Mesodermal cell (in vitro differentiated cells): ENCODE measurements around the gene ITPR2.

Source experiments
- H3K27ac ChIP-seq: 2 replicates; pipeline ENCODE4 v1.7.0; 2013; ENCODE audit warnings: mild to moderate bottlenecking, low read depth, low read length, moderate library complexity; ENCODE audit not compliant: severe bottlenecking
- H3K36me3 ChIP-seq: 2 replicates; pipeline ENCODE4 v1.7.1; 2013; ENCODE audit warnings: mild to moderate bottlenecking, low read length, moderate library complexity; ENCODE audit not compliant: control insufficient read depth, insufficient read depth
- H3K4me1 ChIP-seq: one replicate; pipeline ENCODE4 v1.7.1; 2013; ENCODE audit warnings: mild to moderate bottlenecking, low read length; ENCODE audit not compliant: insufficient read depth, control insufficient read depth, poor library complexity, severe bottlenecking
- H3K4me3 ChIP-seq: 2 replicates; pipeline ENCODE4 v1.7.0; 2013; ENCODE audit warnings: low read length, control low read depth, mild to moderate bottlenecking; ENCODE audit not compliant: insufficient read depth, poor library complexity, severe bottlenecking; ENCODE audit errors: extremely low read depth
- H3K9me3 ChIP-seq: 2 replicates; pipeline ENCODE4 v1.7.1; 2013; ENCODE audit warnings: mild to moderate bottlenecking, low read length, moderate library complexity; ENCODE audit not compliant: control insufficient read depth
- WGBS, 2 experiments: methylation state at CpG; one replicate each; pipeline ENCODE4 v1.1.5; 2013; ENCODE audit warnings: missing lambda C conversion rate in 2 of 2; ENCODE audit not compliant: insufficient coverage in 2 of 2; 5-methylcytosine and 5-hydroxymethylcytosine counted together

ITPR2 gene

GRCh38 chr12:26567126-26567525 is 265.9 kb downstream of the ITPR2 start:
- Histone ChIP-seq H3K9me3 (no peaks in the 10 kb centered on the region), H3K4me3 (no peak overlapping the region), H3K36me3 (no peaks in the 10 kb centered on the region), H3K4me1 (no peaks in the 10 kb centered on the region), H3K27ac (no peak overlapping the region)
- WGBS, 2 experiments = 80% methylated on average over 1 of the region's 2 CpGs; no CpG with 5 or more reads in 1 of the 2 experiments

- Histone ChIP-seq H3K27ac (no peak overlapping the region), H3K4me1 (no peaks in the 10 kb centered on the region), H3K9me3 (no peaks in the 10 kb centered on the region), H3K36me3 (no peaks in the 10 kb centered on the region), H3K4me3 (no peak overlapping the region)
- 80 to 100% methylated on average over 1 of the region's 2 CpGs for WGBS, 2 experiments
These were observed 266.3 kb downstream of the ITPR2 start for GRCh38 chr12:26566675-26567074.

- no peaks in the 10 kb centered on the region for H3K9me3 ChIP-seq
- H3K36me3 ChIP-seq = no peaks in the 10 kb centered on the region
- H3K4me3 ChIP-seq = no peak overlapping the region
- H3K4me1 ChIP-seq = no peaks in the 10 kb centered on the region
- H3K27ac ChIP-seq = no peak overlapping the region
These were observed 266.8 kb downstream of the ITPR2 start for GRCh38 chr12:26566186-26566585.

GRCh38 chr12:26564391-26564790 is 268.6 kb downstream of the ITPR2 start:
- 94 to 96% methylated on average over 2 to 3 of the region's 5 CpGs for WGBS, 2 experiments
- no peaks in the 10 kb centered on the region for H3K9me3 ChIP-seq
- H3K27ac ChIP-seq = no peak overlapping the region
- no peak overlapping the region for H3K4me3 ChIP-seq
- no peaks in the 10 kb centered on the region for H3K36me3 ChIP-seq
- no peaks in the 10 kb centered on the region for H3K4me1 ChIP-seq

- H3K4me3 ChIP-seq = no peak overlapping the region
- H3K9me3 ChIP-seq = no peaks in the 10 kb centered on the region
- no peak overlapping the region for H3K27ac ChIP-seq
- no peaks in the 10 kb centered on the region for H3K36me3 ChIP-seq
- 80 to 89% methylated on average over 1 to 2 of the region's 4 CpGs for WGBS, 2 experiments
- H3K4me1 ChIP-seq = no peaks in the 10 kb centered on the region
These were observed 269.4 kb downstream of the ITPR2 start for GRCh38 chr12:26563552-26563951.

GRCh38 chr12:26557326-26557725 is 275.7 kb downstream of the ITPR2 start:
- no peaks in the 10 kb centered on the region for H3K9me3 ChIP-seq
- no peak overlapping the region for H3K4me3 ChIP-seq
- no peaks in the 10 kb centered on the region for H3K36me3 ChIP-seq
- H3K4me1 ChIP-seq = no peaks in the 10 kb centered on the region
- 96% methylated on average over 3 to 4 of the region's 4 CpGs for WGBS, 2 experiments
- no peak overlapping the region for H3K27ac ChIP-seq

- 89 to 100% methylated on average over 2 to 4 of the region's 4 CpGs for WGBS, 2 experiments
- H3K4me3 ChIP-seq = no peak overlapping the region
These were observed 276.1 kb downstream of the ITPR2 start for GRCh38 chr12:26556916-26557315.

GRCh38 chr12:26555139-26555538 is 277.9 kb downstream of the ITPR2 start:
- no peak overlapping the region for H3K27ac ChIP-seq
- H3K4me3 ChIP-seq = no peak overlapping the region
- no peaks in the 10 kb centered on the region for H3K4me1 ChIP-seq

More at GRCh38 chr12:26556916-26557315, 276.1 kb downstream of the ITPR2 start:
- H3K4me1 ChIP-seq = no peaks in the 10 kb centered on the region
- H3K36me3 ChIP-seq = no peaks in the 10 kb centered on the region
- no peaks in the 10 kb centered on the region for H3K9me3 ChIP-seq
- no peak overlapping the region for H3K27ac ChIP-seq

GRCh38 chr12:26554332-26554731 is 278.7 kb downstream of the ITPR2 start:
- Histone ChIP-seq H3K4me3 (no peak overlapping the region), H3K27ac (no peak overlapping the region), H3K9me3 (no peaks in the 10 kb centered on the region), H3K4me1 (no peaks in the 10 kb centered on the region), H3K36me3 (no peaks in the 10 kb centered on the region)
- no CpG with 5 or more reads among the region's 4 CpGs for WGBS, 2 experiments

More at GRCh38 chr12:26555139-26555538, 277.9 kb downstream of the ITPR2 start:
- no peaks in the 10 kb centered on the region for H3K9me3 ChIP-seq
- WGBS, 2 experiments = 97 to 100% methylated on average over 3 of the region's 4 CpGs
- no peaks in the 10 kb centered on the region for H3K36me3 ChIP-seq

- H3K4me1 ChIP-seq = no peaks in the 10 kb centered on the region
- no peaks in the 10 kb centered on the region for H3K36me3 ChIP-seq
- no peak overlapping the region for H3K4me3 ChIP-seq
- H3K27ac ChIP-seq = no peak overlapping the region
- no peaks in the 10 kb centered on the region for H3K9me3 ChIP-seq
- WGBS, 2 experiments = 80 to 97% methylated on average over 3 of the region's 3 CpGs
These were observed 281.6 kb downstream of the ITPR2 start for GRCh38 chr12:26551385-26551784.

- no peak overlapping the region for H3K27ac ChIP-seq
- H3K36me3 ChIP-seq = no peaks in the 10 kb centered on the region
- H3K9me3 ChIP-seq = no peaks in the 10 kb centered on the region
- WGBS, 2 experiments = 100% methylated on average over 1 to 2 of the region's 2 CpGs
- no peak overlapping the region for H3K4me3 ChIP-seq
- H3K4me1 ChIP-seq = no peaks in the 10 kb centered on the region
These were observed 284.8 kb downstream of the ITPR2 start for GRCh38 chr12:26548227-26548626.
